ENCODE results near the gene KIF2A.
A peak's percentile ranks its signal among the peaks of the same experiment; 100 is the strongest.

Gene KIF2A

GRCh38 chr5:62266573-62266972 lies 39.4 kb upstream of the KIF2A start:
- no peak overlapping the region for H3K27ac ChIP-seq
- TF ChIP-seq CTCF (IDR thresholded peaks at IDR 0.05) (no peak), ZFX (IDR thresholded peaks at IDR 0.05; ENCODE audit: borderline replicate concordance) (no peak)

- H3K27ac ChIP-seq = peak overlapping the region; percentile 71
- no peak for TF ChIP-seq CTCF (IDR thresholded peaks at IDR 0.05)
- no peak for TF ChIP-seq ZFX (IDR thresholded peaks at IDR 0.05; ENCODE audit: borderline replicate concordance)
Measured at GRCh38 chr5:62268234-62268633, 37.8 kb upstream of the KIF2A start.

- no peak for TF ChIP-seq ZFX (IDR thresholded peaks at IDR 0.05; ENCODE audit: borderline replicate concordance)
- TF ChIP-seq CTCF (IDR thresholded peaks at IDR 0.05) = no peak
- H3K27ac ChIP-seq = peak overlapping the region; percentile 71
Measured at GRCh38 chr5:62268792-62269191, 37.2 kb upstream of the KIF2A start.

GRCh38 chr5:62271370-62271769 lies 34.6 kb upstream of the KIF2A start:
- TF ChIP-seq ZFX (IDR thresholded peaks at IDR 0.05; ENCODE audit: borderline replicate concordance) (no peak), CTCF (IDR thresholded peaks at IDR 0.05) (no peak)
- no peak overlapping the region for H3K27ac ChIP-seq

GRCh38 chr5:62271870-62272269 lies 34.1 kb upstream of the KIF2A start:
- TF ChIP-seq ZFX (IDR thresholded peaks at IDR 0.05; ENCODE audit: borderline replicate concordance) (no peak), CTCF (IDR thresholded peaks at IDR 0.05) (no peak)
- H3K27ac ChIP-seq = no peak overlapping the region

GRCh38 chr5:62273687-62274086 lies 32.3 kb upstream of the KIF2A start:
- TF ChIP-seq CTCF (IDR thresholded peaks at IDR 0.05) (no peak), ZFX (IDR thresholded peaks at IDR 0.05; ENCODE audit: borderline replicate concordance) (no peak)
- no peak overlapping the region for H3K27ac ChIP-seq

GRCh38 chr5:62275581-62275980 lies 30.4 kb upstream of the KIF2A start:
- TF ChIP-seq CTCF (IDR thresholded peaks at IDR 0.05) = no peak
- TF ChIP-seq ZFX (IDR thresholded peaks at IDR 0.05; ENCODE audit: borderline replicate concordance) = no peak
- no peak overlapping the region for H3K27ac ChIP-seq

All from 22Rv1 (cell line).